SU-DHL-6 (cell line): ENCODE results near the gene SCN8A.

Experiments
- CTCF ChIP-seq: fragments of 200-600 bp; sonication (generic); IDR thresholded peaks from one replicate; pipeline ENCODE4 v1.5.1; 2017; ENCODE audit warnings: antibody characterized with exemption, mild to moderate bottlenecking, low read length, moderate library complexity; ENCODE audit not compliant: insufficient read depth, poor library complexity, severe bottlenecking
- EZH2phosphoT487 ChIP-seq: fragments of 200-600 bp; sonication (generic), shearing (Covaris generic); conservative IDR thresholded peaks from 2 replicates; pipeline ENCODE4 v1.6.1; 2018; ENCODE audit warnings: mild to moderate bottlenecking, antibody characterized with exemption, low read length, moderate library complexity, mixed read lengths

- TF ChIP-seq CTCF (no peak), EZH2phosphoT487 (no peak)
Observed at GRCh38 chr12:51630986-51631385, 40.0 kb downstream of the SCN8A start.
